Heart left ventricle (tissue), 13 donors: ENCODE results near the gene RPUSD2.

ENCODE experiments used
- CTCF ChIP-seq, 12 donors: fragments of 200-600 bp; sonication (generic) in 4 of 12; IDR thresholded peaks; one replicate each; pipeline versions ENCODE4 v1.5.0 to v1.8.0; 2018 to 2022; ENCODE audit warnings: antibody characterized with exemption in 12 of 12, mild to moderate bottlenecking in 5 of 12
- POLR2A ChIP-seq, 2 donors: fragments of 450-650 bp; IDR thresholded peaks; one replicate each; pipeline ENCODE4 v1.6.1; 2017; ENCODE audit warnings: antibody characterized with exemption in 2 of 2, mild to moderate bottlenecking in 2 of 2, moderate library complexity in 2 of 2
- donor health status: ischemic (EF 13 %, LVEDD 7.1; RV severe dilation, severe dysfunction).
- donor health status: DM: no; HTN: yes; CAD: no.
- donor health status: DM: no; HTN: no; CAD: no.
- donor health status: ischemic (EF 25% LVEDD 6.9; RV normal size, moderate dysfunction).
- donor health status: ischemic (EF 25% LVEDD 5.7; RV mildly dilated, moderate dysfunction).
- donor health status: ischemic (EF 35%, LVEDD 5.7; RV mildly dilated, moderate dysfunction).
- donor health status: nonischemic (EF 11% LVEDD 7.7; RV severe dilation, severe dysfunction).
- donor health status: DM: yes; HTN: yes; CAD: no.
- donor health status: PGD.
- donor health status: ischemic (EF 29% LVEDD 5.4; RV normal size, mild dysfunction).
- donor health status: nonischemic (EF 23%, LVEDD 6.1; RV moderate dilation, normal function).

- TF ChIP-seq CTCF (IDR thresholded peaks at IDR 0.05), result no peak
- no peak for TF ChIP-seq POLR2A (IDR thresholded peaks at IDR 0.05)
Observed at GRCh38 chr15:40603935-40604334, 34.8 kb downstream of the RPUSD2 start.
